ENCODE results near the gene ITGB7. TPM values are rescaled to one million over a fixed set of nuclear protein-coding genes. Genes with fewer than 3 reads are reported as not detected.
"Not testable (repeated sequence)": the region's sequence is repeated elsewhere in the genome, so short reads cannot be mapped to it uniquely, and the experiment has no call there.

ITGB7 gene
- total and polyA plus RNA-seq, 12 donors: 0.55 to 8.4 (median 1.1) TPM

DNA sequence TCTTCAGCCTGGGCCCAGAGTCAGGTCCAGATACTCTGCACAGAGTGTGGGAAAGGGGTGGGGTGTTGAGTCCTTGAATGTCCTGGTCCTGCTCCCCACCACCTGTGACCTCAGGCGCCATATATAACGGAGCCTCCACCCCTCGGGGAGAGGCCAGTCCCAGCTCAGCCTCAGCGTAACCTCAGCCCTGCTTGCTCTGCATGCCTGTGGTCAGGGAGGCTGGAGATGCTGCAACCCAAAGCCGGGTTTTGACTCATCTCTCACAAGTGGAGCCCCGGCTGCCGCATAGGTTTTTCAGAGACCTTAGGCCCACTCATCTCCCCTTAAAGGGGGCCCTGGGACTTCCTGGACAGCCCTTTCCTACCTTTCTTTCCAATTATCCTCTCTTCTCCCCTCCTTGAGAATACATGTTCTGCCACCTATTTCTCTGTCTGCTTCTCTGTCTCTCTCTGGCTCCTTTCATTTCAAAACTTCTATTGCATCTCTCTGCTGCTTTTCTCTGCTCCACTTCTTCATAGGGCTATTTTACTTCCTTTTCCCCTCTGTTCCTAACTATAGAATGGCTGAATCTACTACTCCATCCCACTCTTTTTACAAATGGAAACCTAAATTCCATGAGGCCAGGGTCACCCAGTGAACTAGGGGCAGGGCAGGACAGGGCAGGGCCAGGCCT, 1.2 kb downstream of the ITGB7 start:
- intact Hi-C loops (cut with DNase I): no loop called here
- Histone ChIP-seq H3K9me3 (no peaks in the 10 kb centered on the region), H3K4me1 (peaks cover 0 to 72% (median 11%) of the 10 kb centered on the region in 9 donors), H3K36me3 (peaks cover 0 to 12% (median 7%) of the 10 kb centered on the region in 9 donors), H3K27me3 (no peaks in the 10 kb centered on the region), H3K4me3 (peak overlapping the region in 1 of 10 donors; percentile 50), H3K27ac (peak overlapping the region in 1 of 10 donors; percentile 79)
- ATAC-seq (peak in 1 of 8 donors; percentile 19), DNase-seq (no peak)
- WGBS, 2 donors: 73 to 82% methylated on average over 7 of the region's 7 CpGs
- TF ChIP-seq, protein P1, sequence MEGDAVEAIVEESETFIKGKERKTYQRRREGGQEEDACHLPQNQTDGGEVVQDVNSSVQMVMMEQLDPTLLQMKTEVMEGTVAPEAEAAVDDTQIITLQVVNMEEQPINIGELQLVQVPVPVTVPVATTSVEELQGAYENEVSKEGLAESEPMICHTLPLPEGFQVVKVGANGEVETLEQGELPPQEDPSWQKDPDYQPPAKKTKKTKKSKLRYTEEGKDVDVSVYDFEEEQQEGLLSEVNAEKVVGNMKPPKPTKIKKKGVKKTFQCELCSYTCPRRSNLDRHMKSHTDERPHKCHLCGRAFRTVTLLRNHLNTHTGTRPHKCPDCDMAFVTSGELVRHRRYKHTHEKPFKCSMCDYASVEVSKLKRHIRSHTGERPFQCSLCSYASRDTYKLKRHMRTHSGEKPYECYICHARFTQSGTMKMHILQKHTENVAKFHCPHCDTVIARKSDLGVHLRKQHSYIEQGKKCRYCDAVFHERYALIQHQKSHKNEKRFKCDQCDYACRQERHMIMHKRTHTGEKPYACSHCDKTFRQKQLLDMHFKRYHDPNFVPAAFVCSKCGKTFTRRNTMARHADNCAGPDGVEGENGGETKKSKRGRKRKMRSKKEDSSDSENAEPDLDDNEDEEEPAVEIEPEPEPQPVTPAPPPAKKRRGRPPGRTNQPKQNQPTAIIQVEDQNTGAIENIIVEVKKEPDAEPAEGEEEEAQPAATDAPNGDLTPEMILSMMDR (IDR thresholded peaks at IDR 0.05): no peak

DNA sequence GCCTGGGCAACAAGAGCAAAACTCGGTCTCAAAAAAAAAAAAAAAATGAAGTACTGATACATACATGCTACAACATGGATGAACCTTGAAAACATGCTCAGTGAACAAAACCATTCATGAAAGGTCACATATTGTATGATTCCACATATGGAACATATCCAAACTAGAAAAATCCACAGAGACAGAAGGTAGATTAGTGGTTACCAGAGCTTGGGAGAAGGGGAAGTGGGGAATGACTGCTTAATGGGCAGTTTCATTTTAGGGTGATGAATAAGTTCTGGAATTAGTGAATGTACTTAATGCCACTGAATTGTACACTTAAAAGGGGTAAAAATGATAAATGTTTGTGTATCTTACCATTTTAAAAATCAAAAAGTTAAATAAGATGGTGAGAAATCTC, 2.7 kb downstream of the ITGB7 start:
- H3K9me3 ChIP-seq: no peaks in the 10 kb centered on the region
- WGBS, 2 donors: 95 to 100% methylated on average over 1 of the region's 1 CpG
- intact Hi-C loops (cut with DNase I): no loop called here
- no peak overlapping the region for H3K4me3 ChIP-seq
- no peak overlapping the region for H3K27ac ChIP-seq
- no peak for DNase-seq
- H3K36me3 ChIP-seq: peaks cover 0 to 4% (median 0%) of the 10 kb centered on the region in 9 donors
- TF ChIP-seq, protein P1 (IDR thresholded peaks at IDR 0.05): no peak
- ATAC-seq: no peak
- peaks cover 0 to 75% (median 11%) of the 10 kb centered on the region in 9 donors for H3K4me1 ChIP-seq
- H3K27me3 ChIP-seq: no peaks in the 10 kb centered on the region

DNA sequence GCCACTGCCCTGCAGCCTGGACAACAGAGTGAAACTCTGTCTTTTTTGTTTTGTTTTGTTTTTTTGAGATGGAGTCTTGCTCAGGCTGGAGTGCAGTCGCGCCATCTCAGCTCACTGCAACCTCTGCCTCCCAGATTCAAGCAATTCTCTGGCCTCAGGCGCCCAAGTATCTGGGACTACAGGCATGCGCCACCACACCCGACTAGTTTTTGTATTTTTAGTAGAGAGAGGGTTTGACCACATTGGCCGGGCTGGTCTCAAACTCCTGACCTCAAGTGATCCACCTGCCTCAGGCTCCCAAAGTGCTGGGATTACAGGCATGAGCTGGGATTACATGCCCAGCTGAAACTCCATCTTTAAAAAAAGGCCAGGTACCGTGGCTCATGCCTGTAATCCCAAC, 4.7 kb downstream of the ITGB7 start:
- intact Hi-C loops (cut with DNase I); ATAC-seq: not testable (repeated sequence)

DNA sequence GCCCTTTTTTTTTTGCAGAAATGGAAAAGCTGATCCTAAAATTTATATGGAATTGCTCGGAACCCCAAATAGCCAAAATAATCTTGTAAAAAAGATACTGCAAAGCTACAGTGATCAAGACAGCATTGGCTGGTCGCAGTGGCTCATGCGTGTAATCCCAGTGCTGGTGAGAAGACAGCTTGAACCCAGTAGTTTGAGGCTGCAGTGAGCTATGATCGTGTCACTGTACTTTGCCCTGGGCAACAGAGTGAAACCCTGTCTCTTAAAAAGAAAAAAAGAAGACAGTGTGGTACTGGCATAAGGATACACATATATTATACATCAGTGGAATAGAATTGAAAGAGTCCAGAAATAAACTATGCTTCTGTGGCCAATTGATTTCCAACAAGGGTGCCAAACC, 5.4 kb downstream of the ITGB7 start:
- H3K27me3 ChIP-seq: no peaks in the 10 kb centered on the region
- peaks cover 0 to 66% (median 8%) of the 10 kb centered on the region in 9 donors for H3K4me1 ChIP-seq
- 95 to 97% methylated on average over 4 of the region's 4 CpGs for WGBS, 2 donors
- ATAC-seq (no peak), DNase-seq (no peak)
- H3K27ac ChIP-seq: peak overlapping the region in 1 of 10 donors; percentile 54
- TF ChIP-seq, protein P1 (IDR thresholded peaks at IDR 0.05): no peak
- intact Hi-C loops (cut with DNase I): no loop called here
- H3K36me3 ChIP-seq: peaks cover 0 to 12% (median 0%) of the 10 kb centered on the region in 9 donors
- H3K9me3 ChIP-seq: no peaks in the 10 kb centered on the region
- no peak overlapping the region for H3K4me3 ChIP-seq

More for the DNA sequence above, 4.7 kb downstream of the ITGB7 start:
- WGBS, 2 donors: 88 to 91% methylated on average over 7 of the region's 7 CpGs
- H3K27me3 ChIP-seq, DNase-seq, H3K4me3 ChIP-seq, H3K9me3 ChIP-seq, H3K36me3 ChIP-seq, H3K27ac ChIP-seq: not testable (repeated sequence)
- H3K4me1 ChIP-seq: peaks cover 0 to 72% (median 8%) of the 10 kb centered on the region in 9 donors

DNA sequence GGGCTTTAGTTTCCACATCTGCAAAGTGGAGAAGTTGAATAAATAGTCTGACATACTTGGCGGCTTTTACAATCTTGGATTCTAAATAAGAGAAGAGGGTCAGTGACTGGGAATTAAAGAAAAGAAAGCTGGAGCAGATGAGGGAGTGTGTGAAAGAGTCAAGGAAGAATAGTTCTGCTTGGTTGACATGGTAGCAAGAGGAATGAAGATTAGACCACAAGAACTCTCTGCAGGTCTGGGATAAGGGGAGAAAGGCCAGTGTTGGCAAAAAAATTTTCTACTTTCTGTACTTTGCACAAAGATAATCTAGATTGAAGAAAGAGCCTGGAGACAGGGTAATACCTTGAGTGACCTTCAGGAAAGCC, 5.9 kb downstream of the ITGB7 start:
- WGBS, 2 donors: 77 to 84% methylated on average over 1 of the region's 1 CpG
- Histone ChIP-seq H3K4me3 (no peak overlapping the region), H3K27me3 (no peaks in the 10 kb centered on the region), H3K36me3 (peaks cover 0 to 12% (median 0%) of the 10 kb centered on the region in 9 donors), H3K9me3 (no peaks in the 10 kb centered on the region), H3K4me1 (peaks cover 0 to 61% (median 8%) of the 10 kb centered on the region in 9 donors), H3K27ac (peak overlapping the region in 1 of 10 donors; percentile 54)
- no peak for DNase-seq
- intact Hi-C loops (cut with DNase I): no loop called here
- ATAC-seq: no peak
- TF ChIP-seq, protein P1 (IDR thresholded peaks at IDR 0.05): no peak

All from heart right ventricle (tissue), 16 donors.